Measurements from ENCODE around the gene MXI1.

MXI1 gene

DNA sequence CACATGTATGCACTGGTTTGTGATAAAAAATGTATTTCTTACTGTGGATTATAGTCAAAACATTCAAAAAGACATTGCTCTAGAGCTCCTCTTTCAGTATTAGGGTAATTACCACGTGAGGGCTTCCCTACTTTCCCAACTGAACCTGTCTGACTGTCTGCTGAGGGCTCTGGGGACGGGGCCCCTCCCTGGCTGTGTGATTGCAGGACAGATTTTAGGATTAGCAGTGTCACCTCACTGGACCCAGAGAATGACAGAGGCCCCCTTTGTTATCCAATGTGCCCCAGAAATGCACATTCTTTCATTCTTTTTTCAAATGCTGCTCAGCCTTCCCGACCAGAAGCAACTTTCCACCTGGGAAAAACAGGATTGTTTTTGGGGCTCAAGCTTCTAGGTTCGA is 43.6 kb upstream of the MXI1 start:
- TF ChIP-seq, protein P1, sequence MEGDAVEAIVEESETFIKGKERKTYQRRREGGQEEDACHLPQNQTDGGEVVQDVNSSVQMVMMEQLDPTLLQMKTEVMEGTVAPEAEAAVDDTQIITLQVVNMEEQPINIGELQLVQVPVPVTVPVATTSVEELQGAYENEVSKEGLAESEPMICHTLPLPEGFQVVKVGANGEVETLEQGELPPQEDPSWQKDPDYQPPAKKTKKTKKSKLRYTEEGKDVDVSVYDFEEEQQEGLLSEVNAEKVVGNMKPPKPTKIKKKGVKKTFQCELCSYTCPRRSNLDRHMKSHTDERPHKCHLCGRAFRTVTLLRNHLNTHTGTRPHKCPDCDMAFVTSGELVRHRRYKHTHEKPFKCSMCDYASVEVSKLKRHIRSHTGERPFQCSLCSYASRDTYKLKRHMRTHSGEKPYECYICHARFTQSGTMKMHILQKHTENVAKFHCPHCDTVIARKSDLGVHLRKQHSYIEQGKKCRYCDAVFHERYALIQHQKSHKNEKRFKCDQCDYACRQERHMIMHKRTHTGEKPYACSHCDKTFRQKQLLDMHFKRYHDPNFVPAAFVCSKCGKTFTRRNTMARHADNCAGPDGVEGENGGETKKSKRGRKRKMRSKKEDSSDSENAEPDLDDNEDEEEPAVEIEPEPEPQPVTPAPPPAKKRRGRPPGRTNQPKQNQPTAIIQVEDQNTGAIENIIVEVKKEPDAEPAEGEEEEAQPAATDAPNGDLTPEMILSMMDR (IDR thresholded peaks at IDR 0.05; ENCODE audit: insufficient read depth, low read length) = no peak
- TF ChIP-seq GABPA (IDR thresholded peaks at IDR 0.05; ENCODE audit: low read depth) = no peak
- no peak for TF ChIP-seq POLR2AphosphoS5 (IDR thresholded peaks at IDR 0.05; ENCODE audit: low read depth)
- TF ChIP-seq, protein P2, sequence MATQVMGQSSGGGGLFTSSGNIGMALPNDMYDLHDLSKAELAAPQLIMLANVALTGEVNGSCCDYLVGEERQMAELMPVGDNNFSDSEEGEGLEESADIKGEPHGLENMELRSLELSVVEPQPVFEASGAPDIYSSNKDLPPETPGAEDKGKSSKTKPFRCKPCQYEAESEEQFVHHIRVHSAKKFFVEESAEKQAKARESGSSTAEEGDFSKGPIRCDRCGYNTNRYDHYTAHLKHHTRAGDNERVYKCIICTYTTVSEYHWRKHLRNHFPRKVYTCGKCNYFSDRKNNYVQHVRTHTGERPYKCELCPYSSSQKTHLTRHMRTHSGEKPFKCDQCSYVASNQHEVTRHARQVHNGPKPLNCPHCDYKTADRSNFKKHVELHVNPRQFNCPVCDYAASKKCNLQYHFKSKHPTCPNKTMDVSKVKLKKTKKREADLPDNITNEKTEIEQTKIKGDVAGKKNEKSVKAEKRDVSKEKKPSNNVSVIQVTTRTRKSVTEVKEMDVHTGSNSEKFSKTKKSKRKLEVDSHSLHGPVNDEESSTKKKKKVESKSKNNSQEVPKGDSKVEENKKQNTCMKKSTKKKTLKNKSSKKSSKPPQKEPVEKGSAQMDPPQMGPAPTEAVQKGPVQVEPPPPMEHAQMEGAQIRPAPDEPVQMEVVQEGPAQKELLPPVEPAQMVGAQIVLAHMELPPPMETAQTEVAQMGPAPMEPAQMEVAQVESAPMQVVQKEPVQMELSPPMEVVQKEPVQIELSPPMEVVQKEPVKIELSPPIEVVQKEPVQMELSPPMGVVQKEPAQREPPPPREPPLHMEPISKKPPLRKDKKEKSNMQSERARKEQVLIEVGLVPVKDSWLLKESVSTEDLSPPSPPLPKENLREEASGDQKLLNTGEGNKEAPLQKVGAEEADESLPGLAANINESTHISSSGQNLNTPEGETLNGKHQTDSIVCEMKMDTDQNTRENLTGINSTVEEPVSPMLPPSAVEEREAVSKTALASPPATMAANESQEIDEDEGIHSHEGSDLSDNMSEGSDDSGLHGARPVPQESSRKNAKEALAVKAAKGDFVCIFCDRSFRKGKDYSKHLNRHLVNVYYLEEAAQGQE (IDR thresholded peaks at IDR 0.05; ENCODE audit: insufficient replicate concordance, low read depth) = no peak
- no peak for TF ChIP-seq SPI1 (IDR thresholded peaks at IDR 0.05; ENCODE audit: borderline replicate concordance, low read depth)
- H3K4me3 ChIP-seq (replicated peaks; ENCODE audit: insufficient read depth, low read length) = no peak overlapping the region
- no peak for DNase-seq (ENCODE audit: low read depth in 1 of 2, low spot score in 1 of 2)
- no peak overlapping the region for H3K27ac ChIP-seq (replicated peaks)
- H3K27me3 ChIP-seq (ENCODE audit: insufficient read depth, poor library complexity, severe bottlenecking) = no peaks in the 10 kb centered on the region

- H3K27ac ChIP-seq (replicated peaks) = no peak overlapping the region
- no peaks in the 10 kb centered on the region for H3K27me3 ChIP-seq (ENCODE audit: insufficient read depth, poor library complexity, severe bottlenecking)
- no peak overlapping the region for H3K4me3 ChIP-seq (replicated peaks; ENCODE audit: insufficient read depth, low read length)
- no peak for DNase-seq (ENCODE audit: low read depth in 1 of 2, low spot score in 1 of 2)
- no peak for TF ChIP-seq GABPA (IDR thresholded peaks at IDR 0.05; ENCODE audit: low read depth)
- TF ChIP-seq, protein P1 (IDR thresholded peaks at IDR 0.05; ENCODE audit: insufficient read depth, low read length) = no peak
- no peak for TF ChIP-seq SPI1 (IDR thresholded peaks at IDR 0.05; ENCODE audit: borderline replicate concordance, low read depth)
- TF ChIP-seq, protein P2 (IDR thresholded peaks at IDR 0.05; ENCODE audit: insufficient replicate concordance, low read depth) = no peak
- TF ChIP-seq POLR2AphosphoS5 (IDR thresholded peaks at IDR 0.05; ENCODE audit: low read depth) = no peak
Observed at GRCh38 chr10:110165239-110165638, 42.2 kb upstream of the MXI1 start.

DNA sequence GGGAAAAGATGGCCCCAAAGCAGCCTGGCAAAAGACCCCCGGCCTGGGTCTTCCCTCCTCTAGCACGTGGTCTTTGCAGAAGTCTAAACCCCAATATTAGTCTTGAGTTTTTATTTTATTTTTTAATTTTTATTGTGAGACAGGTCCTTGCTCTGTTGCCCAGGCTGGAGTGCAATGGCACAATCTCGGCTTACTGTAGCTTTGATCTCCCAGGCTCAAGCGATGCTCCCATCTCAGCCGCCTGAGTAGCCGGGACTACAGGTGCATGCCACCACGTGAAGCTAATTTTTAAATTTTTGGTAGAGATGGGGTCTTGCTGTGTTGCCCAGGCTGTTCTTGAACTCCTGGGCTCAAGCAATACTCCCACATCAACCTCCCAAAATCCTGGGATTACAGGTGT is 40.3 kb upstream of the MXI1 start:
- Histone ChIP-seq H3K27ac (replicated peaks) (no peak overlapping the region), H3K4me3 (replicated peaks; ENCODE audit: insufficient read depth, low read length) (no peak overlapping the region), H3K27me3 (ENCODE audit: insufficient read depth, poor library complexity, severe bottlenecking) (no peaks in the 10 kb centered on the region)
- DNase-seq (ENCODE audit: low read depth in 1 of 2, low spot score in 1 of 2) = no peak
- TF ChIP-seq, protein P1 (IDR thresholded peaks at IDR 0.05; ENCODE audit: insufficient read depth, low read length) = no peak
- TF ChIP-seq, protein P2 (IDR thresholded peaks at IDR 0.05; ENCODE audit: insufficient replicate concordance, low read depth) = no peak
- no peak for TF ChIP-seq POLR2AphosphoS5 (IDR thresholded peaks at IDR 0.05; ENCODE audit: low read depth)
- TF ChIP-seq SPI1 (IDR thresholded peaks at IDR 0.05; ENCODE audit: borderline replicate concordance, low read depth) = no peak
- no peak for TF ChIP-seq GABPA (IDR thresholded peaks at IDR 0.05; ENCODE audit: low read depth)
